Upper lobe of left lung (tissue), 4 donors: Measurements from ENCODE around the gene SPACDR.

Experiments used
- EP300 ChIP-seq, 4 donors: sonication (generic); formaldehyde crosslinking; IDR thresholded peaks; one replicate each; pipeline ENCODE4 v1.5.1; 2017; ENCODE audit warnings: antibody characterized with exemption in 4 of 4, control low read depth in 2 of 4
- POLR2A ChIP-seq, 4 donors: fragments of 450-650 bp; IDR thresholded peaks; one replicate each; pipeline ENCODE4 v1.5.1; 2016 to 2017; ENCODE audit warnings: antibody characterized with exemption in 4 of 4, mild to moderate bottlenecking in 2 of 4
- POLR2AphosphoS5 ChIP-seq, 2 donors: sonication (generic); formaldehyde crosslinking; IDR thresholded peaks; one replicate each; pipeline ENCODE4 v1.5.1; 2017; ENCODE audit warnings: antibody characterized with exemption in 2 of 2
- TF ChIP-seq, protein P1 (sequence below), 6 experiments: fragments of 450-650 bp in 4 of 6; fragments of 200-600 bp in 2 of 6; sonication (generic) in 2 of 6; IDR thresholded peaks; one replicate each; pipeline ENCODE4 v1.5.1; 2016 to 2019; ENCODE audit warnings: antibody characterized with exemption in 6 of 6

DNA sequence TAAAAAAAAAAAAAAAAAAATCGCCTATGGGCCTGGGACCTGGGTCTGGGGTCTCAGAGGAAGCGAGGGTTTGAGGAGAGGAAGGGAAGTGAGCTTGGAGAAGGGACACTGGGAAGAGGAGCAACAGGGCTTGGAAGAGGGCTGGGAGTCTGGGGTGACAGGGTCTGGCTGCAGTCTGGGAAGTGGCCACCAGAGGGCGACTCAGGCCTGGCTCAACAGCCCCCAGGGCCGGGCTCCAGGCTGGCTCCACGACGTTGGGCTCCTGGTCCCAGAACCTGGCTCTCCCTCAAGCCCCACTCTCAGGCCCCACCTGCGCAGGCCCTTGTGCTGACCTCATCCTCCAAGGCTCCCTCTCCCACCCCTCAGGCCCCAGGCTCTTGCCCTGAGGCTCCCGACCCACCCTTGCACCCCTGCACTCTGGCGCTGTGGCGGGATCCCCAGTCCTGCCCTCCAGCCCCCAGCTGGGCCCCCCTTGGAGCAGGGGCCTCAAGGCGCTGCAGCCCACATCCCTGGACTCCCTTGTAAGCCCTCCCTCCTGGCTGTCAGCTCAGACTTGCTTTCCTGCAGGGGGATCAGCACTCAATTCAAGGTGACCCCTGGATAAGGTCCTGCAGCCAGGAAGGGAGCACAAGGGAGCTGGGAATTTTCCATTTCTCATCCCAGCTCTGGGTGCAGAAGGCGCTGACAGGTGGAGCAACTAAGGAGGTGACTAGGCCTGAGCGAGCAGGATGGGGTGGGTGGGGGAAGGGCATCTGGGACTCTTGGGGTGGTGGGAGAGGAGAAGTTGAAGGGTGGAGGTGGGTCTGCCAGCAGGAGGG is 5.4 kb upstream of the SPACDR start:
- TF ChIP-seq, protein P1, sequence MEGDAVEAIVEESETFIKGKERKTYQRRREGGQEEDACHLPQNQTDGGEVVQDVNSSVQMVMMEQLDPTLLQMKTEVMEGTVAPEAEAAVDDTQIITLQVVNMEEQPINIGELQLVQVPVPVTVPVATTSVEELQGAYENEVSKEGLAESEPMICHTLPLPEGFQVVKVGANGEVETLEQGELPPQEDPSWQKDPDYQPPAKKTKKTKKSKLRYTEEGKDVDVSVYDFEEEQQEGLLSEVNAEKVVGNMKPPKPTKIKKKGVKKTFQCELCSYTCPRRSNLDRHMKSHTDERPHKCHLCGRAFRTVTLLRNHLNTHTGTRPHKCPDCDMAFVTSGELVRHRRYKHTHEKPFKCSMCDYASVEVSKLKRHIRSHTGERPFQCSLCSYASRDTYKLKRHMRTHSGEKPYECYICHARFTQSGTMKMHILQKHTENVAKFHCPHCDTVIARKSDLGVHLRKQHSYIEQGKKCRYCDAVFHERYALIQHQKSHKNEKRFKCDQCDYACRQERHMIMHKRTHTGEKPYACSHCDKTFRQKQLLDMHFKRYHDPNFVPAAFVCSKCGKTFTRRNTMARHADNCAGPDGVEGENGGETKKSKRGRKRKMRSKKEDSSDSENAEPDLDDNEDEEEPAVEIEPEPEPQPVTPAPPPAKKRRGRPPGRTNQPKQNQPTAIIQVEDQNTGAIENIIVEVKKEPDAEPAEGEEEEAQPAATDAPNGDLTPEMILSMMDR (IDR thresholded peaks at IDR 0.05), result peak; percentile 94 to 98 (median 96)
- no peak for TF ChIP-seq POLR2A (IDR thresholded peaks at IDR 0.05)
- no peak for TF ChIP-seq EP300 (IDR thresholded peaks at IDR 0.05)
- no peak for TF ChIP-seq POLR2AphosphoS5 (IDR thresholded peaks at IDR 0.05)
